Astrocyte (in vitro differentiated cells and primary cell): ENCODE results near the gene RABL2B. TPM values are rescaled to one million over a fixed set of nuclear protein-coding genes. Genes with fewer than 3 reads are reported as not detected.

ENCODE experiments used
- DNase-seq: peaks from one replicate; pipeline ENCODE4 v3.0.0-alpha.2; 2010; ENCODE audit warnings: low read depth
- FAIRE-seq: peaks from 2 replicates; lab custom pipeline; 2011; peaks lifted over from hg19 to GRCh38; lab: Jason Lieb, UNC
- H2AFZ ChIP-seq: 2 replicates; pipeline ENCODE4 v1.6.0; 2012; ENCODE audit warnings: low read depth, low read length, inconsistent platforms
- H3K27ac ChIP-seq: 2 replicates; pipeline ENCODE4 v1.5.1; 2011; ENCODE audit warnings: low read depth, low read length, inconsistent platforms
- H3K27me3 ChIP-seq: 2 replicates; pipeline ENCODE4 v1.6.0; 2011; ENCODE audit warnings: low read length, inconsistent platforms; ENCODE audit not compliant: insufficient read depth
- H3K36me3 ChIP-seq: 2 replicates; pipeline ENCODE4 v1.5.1; 2011; ENCODE audit warnings: low read length, inconsistent platforms; ENCODE audit not compliant: insufficient read depth
- H3K4me1 ChIP-seq: 2 replicates; pipeline ENCODE4 v1.5.1; 2011; ENCODE audit warnings: low read length, inconsistent platforms; ENCODE audit not compliant: insufficient read depth
- H3K4me2 ChIP-seq: 2 replicates; pipeline ENCODE4 v1.6.0; 2012; ENCODE audit warnings: low read length, inconsistent platforms
- H3K4me3 ChIP-seq: 2 replicates; pipeline ENCODE4 v1.5.1; 2011; ENCODE audit warnings: low read depth, mild to moderate bottlenecking, low read length, inconsistent platforms; ENCODE audit not compliant: insufficient read depth
- H3K79me2 ChIP-seq: 2 replicates; pipeline ENCODE4 v1.6.0; 2012; ENCODE audit warnings: mild to moderate bottlenecking, low read length, inconsistent platforms; ENCODE audit not compliant: insufficient read depth
- H3K9ac ChIP-seq: 2 replicates; pipeline ENCODE4 v1.6.0; 2012; ENCODE audit warnings: mild to moderate bottlenecking, low read length, inconsistent platforms
- H3K9me3 ChIP-seq: 2 replicates; pipeline ENCODE4 v1.5.1; 2012; ENCODE audit warnings: low read depth, mild to moderate bottlenecking, low read length, inconsistent platforms; ENCODE audit not compliant: insufficient read depth
- H4K20me1 ChIP-seq: 2 replicates; pipeline ENCODE4 v1.6.0; 2012; ENCODE audit warnings: low read length, inconsistent platforms; ENCODE audit not compliant: insufficient read depth
- H3K27ac Mint-ChIP-seq: one replicate; pipeline ENCODE4 v1.8.0; 2021; ENCODE audit warnings: mild to moderate bottlenecking, mixed read lengths; ENCODE audit not compliant: unreplicated experiment
- H3K27me3 Mint-ChIP-seq: one replicate; pipeline ENCODE4 v1.8.0; 2021; ENCODE audit warnings: low read depth, mixed read lengths; ENCODE audit not compliant: unreplicated experiment
- H3K36me3 Mint-ChIP-seq: one replicate; pipeline ENCODE4 v1.8.0; 2021; ENCODE audit warnings: low read depth, mixed read lengths; ENCODE audit not compliant: unreplicated experiment
- H3K4me1 Mint-ChIP-seq: one replicate; pipeline ENCODE4 v1.8.0; 2021; ENCODE audit warnings: low read depth, mixed read lengths; ENCODE audit not compliant: unreplicated experiment
- H3K4me3 Mint-ChIP-seq: one replicate; pipeline ENCODE4 v1.8.0; 2021; ENCODE audit warnings: mild to moderate bottlenecking, moderate library complexity, mixed read lengths; ENCODE audit not compliant: unreplicated experiment
- H3K9me3 Mint-ChIP-seq: one replicate; pipeline ENCODE4 v1.8.0; 2021; ENCODE audit warnings: mild to moderate bottlenecking, mixed read lengths; ENCODE audit not compliant: unreplicated experiment
- CTCF ChIP-seq: IDR thresholded peaks from 2 replicates; pipeline ENCODE4 v1.5.1; 2011; ENCODE audit warnings: low read depth, mild to moderate bottlenecking, inconsistent platforms, low read length, moderate library complexity; ENCODE audit not compliant: insufficient read depth
- EZH2 ChIP-seq: IDR thresholded peaks from 2 replicates; pipeline ENCODE4 v1.6.1; 2012; ENCODE audit warnings: mild to moderate bottlenecking, low read length, inconsistent platforms; ENCODE audit not compliant: insufficient read depth
- total RNA-seq: library from RNA; stranded (reverse); gene quantifications from 2 replicates; pipeline ENCODE4 v1.2.1, GENCODE V29; 2021

Gene RABL2B
- total RNA-seq, 1 donor from 2014 or later = 26.6 TPM

- Mint-ChIP-seq H3K27ac (no peak overlapping the region), H3K4me3 (no peak overlapping the region), H3K9me3 (peaks cover 7% of the 10 kb centered on the region), H3K4me1 (peaks cover 4% of the 10 kb centered on the region), H3K36me3 (peaks cover 8% of the 10 kb centered on the region), H3K27me3 (peaks cover 48% of the 10 kb centered on the region)
- DNase-seq (no peak), FAIRE-seq (no peak)
- no peak for TF ChIP-seq EZH2
- no peak for TF ChIP-seq CTCF
- Histone ChIP-seq H3K79me2 (no peaks in the 10 kb centered on the region), H3K4me1 (no peaks in the 10 kb centered on the region), H3K9me3 (no peaks in the 10 kb centered on the region), H3K36me3 (no peaks in the 10 kb centered on the region), H3K4me3 (no peak overlapping the region), H2AFZ (peak overlapping the region; percentile 26), H4K20me1 (peaks cover 14% of the 10 kb centered on the region), H3K9ac (no peak overlapping the region), H3K4me2 (no peak overlapping the region), H3K27ac (no peak overlapping the region), H3K27me3 (peaks cover 25% of the 10 kb centered on the region)
These were observed 49.7 kb downstream of the RABL2B start for GRCh38 chr22:50733521-50734342.

GRCh38 chr22:50732681-50733080 is 50.8 kb downstream of the RABL2B start:
- peaks cover 23% of the 10 kb centered on the region for H3K27me3 ChIP-seq
- no peaks in the 10 kb centered on the region for H3K36me3 ChIP-seq
- H3K9me3 ChIP-seq = no peaks in the 10 kb centered on the region
- FAIRE-seq = no peak
- no peak for DNase-seq
- Mint-ChIP-seq H3K27me3 (peaks cover 39% of the 10 kb centered on the region), H3K36me3 (peaks cover 10% of the 10 kb centered on the region), H3K4me1 (peaks cover 4% of the 10 kb centered on the region), H3K4me3 (no peak overlapping the region), H3K9me3 (peaks cover 7% of the 10 kb centered on the region), H3K27ac (no peak overlapping the region)
- H3K4me3 ChIP-seq = no peak overlapping the region
- no peak overlapping the region for H3K27ac ChIP-seq
- H4K20me1 ChIP-seq = peaks cover 14% of the 10 kb centered on the region
- H3K4me1 ChIP-seq = no peaks in the 10 kb centered on the region
- H3K79me2 ChIP-seq = no peaks in the 10 kb centered on the region
- no peak for TF ChIP-seq EZH2
- TF ChIP-seq CTCF = no peak
- no peak overlapping the region for H3K9ac ChIP-seq
- no peak overlapping the region for H3K4me2 ChIP-seq
- H2AFZ ChIP-seq = no peak overlapping the region
